WTC11 (cell line): Measurements from ENCODE around the gene ALDOC. TPM values are rescaled to one million over a fixed set of nuclear protein-coding genes. Genes with fewer than 3 reads are reported as not detected.
"Not testable (repeated sequence)": the region's sequence is repeated elsewhere in the genome, so short reads cannot be mapped to it uniquely, and the experiment has no call there.

Experiments used
- ATAC-seq: fragments of 200-7000 bp; cut with Tn5 transposase; 2 replicates; pipeline ENCODE4 v1.10.0; 2021; ENCODE audit warnings: mild to moderate bottlenecking, moderate library complexity
- CTCF ChIA-PET: fragments of 300-600 bp; sonication (Branson Sonifier 250); formaldehyde crosslinking; loops from one replicate; lab custom pipeline; 2021; ENCODE audit warnings: antibody characterized with exemption; lab: Charles Lee
- POLR2A ChIA-PET: fragments of 350-600 bp; sonication (Branson Sonifier 250); formaldehyde crosslinking; loops from one replicate; lab custom pipeline; 2021; ENCODE audit warnings: antibody characterized with exemption; lab: Charles Lee
- DNase-seq: peaks from one replicate; pipeline ENCODE4 v3.0.0; 2021; ENCODE audit warnings: low spot score
- H3K27ac Mint-ChIP-seq: 2 replicates; pipeline ENCODE4 v1.8.0; 2021; ENCODE audit warnings: mixed read lengths
- H3K27me3 Mint-ChIP-seq: 2 replicates; pipeline ENCODE4 v1.8.0; 2021; ENCODE audit warnings: low read depth, mild to moderate bottlenecking, moderate library complexity, mixed read lengths
- H3K36me3 Mint-ChIP-seq: 2 replicates; pipeline ENCODE4 v1.8.0; 2021; ENCODE audit warnings: mixed read lengths
- H3K4me1 Mint-ChIP-seq: 2 replicates; pipeline ENCODE4 v1.8.0; 2022; ENCODE audit warnings: mixed read lengths
- H3K4me3 Mint-ChIP-seq: 2 replicates; pipeline ENCODE4 v1.8.0; 2021; ENCODE audit warnings: mild to moderate bottlenecking, moderate library complexity, mixed read lengths
- H3K9me3 Mint-ChIP-seq: 2 replicates; pipeline ENCODE4 v1.8.0; 2021; ENCODE audit warnings: mixed read lengths
- CDX4 ChIP-seq: fragments of 250-450 bp; sonication (Bioruptor Pico); IDR thresholded peaks from 2 replicates; pipeline ENCODE4 v1.9.0; 2021; ENCODE audit warnings: moderate library complexity, mild to moderate bottlenecking, inconsistent platforms, borderline replicate concordance
- ELF4 ChIP-seq: sonication (generic); formaldehyde crosslinking; IDR thresholded peaks from 2 replicates; pipeline ENCODE4 v1.8.1; 2022; ENCODE audit warnings: low read depth, mild to moderate bottlenecking, moderate library complexity, missing genetic modification reagents
- NR3C1 ChIP-seq: sonication (generic); formaldehyde crosslinking; conservative IDR thresholded peaks from 2 replicates; pipeline ENCODE4 v1.8.1; 2023; ENCODE audit warnings: low read depth, mild to moderate bottlenecking, missing genetic modification reagents
- SMAD3 ChIP-seq: sonication (generic); formaldehyde crosslinking; IDR thresholded peaks from 2 replicates; pipeline ENCODE4 v1.8.0; 2022; ENCODE audit warnings: missing genetic modification reagents, mild to moderate bottlenecking, borderline replicate concordance
- SMAD4 ChIP-seq: sonication (generic); formaldehyde crosslinking; IDR thresholded peaks from 2 replicates; pipeline ENCODE4 v1.8.0; 2022; ENCODE audit warnings: mild to moderate bottlenecking, missing genetic modification reagents
- ZNF121 ChIP-seq: sonication (generic); formaldehyde crosslinking; IDR thresholded peaks from 2 replicates; pipeline ENCODE4 v1.8.0; 2023; ENCODE audit warnings: missing genetic modification reagents
- total RNA-seq: library from RNA; stranded (reverse); gene quantifications from 3 replicates; pipeline ENCODE4 v1.2.3, GENCODE V29; 2021
- TF ChIP-seq, protein P1 (sequence below): fragments of 250-450 bp; sonication (Bioruptor Pico); IDR thresholded peaks from 2 replicates; pipeline ENCODE4 v1.9.0; 2021; ENCODE audit warnings: mild to moderate bottlenecking, borderline replicate concordance
- TF ChIP-seq, protein P2 (sequence below): sonication (generic); formaldehyde crosslinking; IDR thresholded peaks from 2 replicates; pipeline ENCODE4 v1.8.1; 2023; ENCODE audit warnings: mild to moderate bottlenecking, missing genetic modification reagents
- TF ChIP-seq, protein P3 (sequence below): sonication (generic); formaldehyde crosslinking; IDR thresholded peaks from 2 replicates; pipeline ENCODE4 v1.8.1; 2023; ENCODE audit warnings: mild to moderate bottlenecking, missing genetic modification reagents, moderate library complexity

The ALDOC gene
- total RNA-seq, 1 experiment from 2014 or later: 73.5 TPM

- no peaks in the 10 kb centered on the region for H3K27me3 Mint-ChIP-seq
- POLR2A ChIA-PET: no interaction called here
These were observed 1.8 kb upstream of the ALDOC start for GRCh38 chr17:28578246-28579195.

DNA sequence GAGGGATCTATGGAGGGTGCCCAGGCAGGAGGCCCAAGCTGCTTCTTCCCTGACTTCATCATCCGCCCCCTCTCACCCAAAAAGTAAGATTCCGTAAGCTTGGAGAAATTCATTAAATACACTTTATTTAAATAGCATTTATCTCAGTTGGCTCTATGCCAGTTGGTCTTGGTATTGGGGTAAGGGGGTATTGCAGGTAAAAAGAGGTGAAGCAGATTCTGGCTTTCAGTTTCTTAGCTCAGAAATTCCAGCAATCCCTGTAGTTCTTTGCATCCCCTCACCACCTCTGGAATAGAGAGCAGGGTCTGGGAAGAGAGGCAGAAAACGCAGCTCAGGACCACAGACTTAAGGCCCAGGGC lies 750 bp upstream of the ALDOC start:
- POLR2A ChIA-PET: interaction anchor here (0.8 to 1.6 kb wide), 5 partner anchors 16 to 127 kb away, joined by 3 to 8 read pairs (median 3); partner anchors contain the start of gene UNC119
- peak overlapping the region; percentile 97 for H3K27ac Mint-ChIP-seq
- peaks cover 3% of the 10 kb centered on the region; the same call in 1 of the 2 replicates for H3K27me3 Mint-ChIP-seq
- TF ChIP-seq, protein P1, sequence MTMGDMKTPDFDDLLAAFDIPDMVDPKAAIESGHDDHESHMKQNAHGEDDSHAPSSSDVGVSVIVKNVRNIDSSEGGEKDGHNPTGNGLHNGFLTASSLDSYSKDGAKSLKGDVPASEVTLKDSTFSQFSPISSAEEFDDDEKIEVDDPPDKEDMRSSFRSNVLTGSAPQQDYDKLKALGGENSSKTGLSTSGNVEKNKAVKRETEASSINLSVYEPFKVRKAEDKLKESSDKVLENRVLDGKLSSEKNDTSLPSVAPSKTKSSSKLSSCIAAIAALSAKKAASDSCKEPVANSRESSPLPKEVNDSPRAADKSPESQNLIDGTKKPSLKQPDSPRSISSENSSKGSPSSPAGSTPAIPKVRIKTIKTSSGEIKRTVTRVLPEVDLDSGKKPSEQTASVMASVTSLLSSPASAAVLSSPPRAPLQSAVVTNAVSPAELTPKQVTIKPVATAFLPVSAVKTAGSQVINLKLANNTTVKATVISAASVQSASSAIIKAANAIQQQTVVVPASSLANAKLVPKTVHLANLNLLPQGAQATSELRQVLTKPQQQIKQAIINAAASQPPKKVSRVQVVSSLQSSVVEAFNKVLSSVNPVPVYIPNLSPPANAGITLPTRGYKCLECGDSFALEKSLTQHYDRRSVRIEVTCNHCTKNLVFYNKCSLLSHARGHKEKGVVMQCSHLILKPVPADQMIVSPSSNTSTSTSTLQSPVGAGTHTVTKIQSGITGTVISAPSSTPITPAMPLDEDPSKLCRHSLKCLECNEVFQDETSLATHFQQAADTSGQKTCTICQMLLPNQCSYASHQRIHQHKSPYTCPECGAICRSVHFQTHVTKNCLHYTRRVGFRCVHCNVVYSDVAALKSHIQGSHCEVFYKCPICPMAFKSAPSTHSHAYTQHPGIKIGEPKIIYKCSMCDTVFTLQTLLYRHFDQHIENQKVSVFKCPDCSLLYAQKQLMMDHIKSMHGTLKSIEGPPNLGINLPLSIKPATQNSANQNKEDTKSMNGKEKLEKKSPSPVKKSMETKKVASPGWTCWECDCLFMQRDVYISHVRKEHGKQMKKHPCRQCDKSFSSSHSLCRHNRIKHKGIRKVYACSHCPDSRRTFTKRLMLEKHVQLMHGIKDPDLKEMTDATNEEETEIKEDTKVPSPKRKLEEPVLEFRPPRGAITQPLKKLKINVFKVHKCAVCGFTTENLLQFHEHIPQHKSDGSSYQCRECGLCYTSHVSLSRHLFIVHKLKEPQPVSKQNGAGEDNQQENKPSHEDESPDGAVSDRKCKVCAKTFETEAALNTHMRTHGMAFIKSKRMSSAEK (CRISPR knock-in tag): no peak
- TF ChIP-seq, protein P2, sequence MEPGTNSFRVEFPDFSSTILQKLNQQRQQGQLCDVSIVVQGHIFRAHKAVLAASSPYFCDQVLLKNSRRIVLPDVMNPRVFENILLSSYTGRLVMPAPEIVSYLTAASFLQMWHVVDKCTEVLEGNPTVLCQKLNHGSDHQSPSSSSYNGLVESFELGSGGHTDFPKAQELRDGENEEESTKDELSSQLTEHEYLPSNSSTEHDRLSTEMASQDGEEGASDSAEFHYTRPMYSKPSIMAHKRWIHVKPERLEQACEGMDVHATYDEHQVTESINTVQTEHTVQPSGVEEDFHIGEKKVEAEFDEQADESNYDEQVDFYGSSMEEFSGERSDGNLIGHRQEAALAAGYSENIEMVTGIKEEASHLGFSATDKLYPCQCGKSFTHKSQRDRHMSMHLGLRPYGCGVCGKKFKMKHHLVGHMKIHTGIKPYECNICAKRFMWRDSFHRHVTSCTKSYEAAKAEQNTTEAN (CRISPR knock-in tag): no peak
- TF ChIP-seq, protein P3, sequence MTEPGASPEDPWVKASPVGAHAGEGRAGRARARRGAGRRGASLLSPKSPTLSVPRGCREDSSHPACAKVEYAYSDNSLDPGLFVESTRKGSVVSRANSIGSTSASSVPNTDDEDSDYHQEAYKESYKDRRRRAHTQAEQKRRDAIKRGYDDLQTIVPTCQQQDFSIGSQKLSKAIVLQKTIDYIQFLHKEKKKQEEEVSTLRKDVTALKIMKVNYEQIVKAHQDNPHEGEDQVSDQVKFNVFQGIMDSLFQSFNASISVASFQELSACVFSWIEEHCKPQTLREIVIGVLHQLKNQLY: no peak
- TF ChIP-seq ZNF121 (CRISPR knock-in tag) (no peak), CDX4 (CRISPR knock-in tag) (no peak), ELF4 (CRISPR knock-in tag) (no peak), SMAD3 (CRISPR knock-in tag) (no peak), SMAD4 (CRISPR knock-in tag) (no peak)
- H3K4me3 Mint-ChIP-seq: no peak overlapping the region
- H3K9me3 Mint-ChIP-seq: no peaks in the 10 kb centered on the region
- no peak for DNase-seq
- CTCF ChIA-PET: interaction anchor here (0.8 to 3.6 kb wide), 8 partner anchors 22 to 82 kb away, joined by 3 to 26 read pairs (median 6); partner anchors contain the start of gene BLTP2
- H3K36me3 Mint-ChIP-seq: peaks cover 43% of the 10 kb centered on the region
- peaks cover 14% of the 10 kb centered on the region for H3K4me1 Mint-ChIP-seq
- no peak for ATAC-seq

More at GRCh38 chr17:28578246-28579195, 1.8 kb upstream of the ALDOC start:
- CTCF ChIA-PET: interaction anchor here (1.2 to 3.5 kb wide), 2 partner anchors 66 to 84 kb away, joined by 3 to 19 read pairs; partner anchors contain the start of gene BLTP2
- Mint-ChIP-seq H3K4me1 (peaks cover 14% of the 10 kb centered on the region), H3K4me3 (no peak overlapping the region), H3K9me3 (no peaks in the 10 kb centered on the region), H3K36me3 (peaks cover 38% of the 10 kb centered on the region), H3K27ac (no peak overlapping the region)
- ATAC-seq (no peak), DNase-seq (no peak)
- TF ChIP-seq NR3C1 (CRISPR knock-in tag): no peak

GRCh38 chr17:28576016-28576415 lies 679 bp downstream of the ALDOC start:
- H3K27me3 Mint-ChIP-seq, DNase-seq, ATAC-seq, H3K9me3 Mint-ChIP-seq, H3K27ac Mint-ChIP-seq: not testable (repeated sequence)
- peaks cover 43% of the 10 kb centered on the region for H3K36me3 Mint-ChIP-seq
- peak overlapping the region; percentile 75 for H3K4me3 Mint-ChIP-seq
- H3K4me1 Mint-ChIP-seq: peaks cover 17% of the 10 kb centered on the region
- ChIA-PET CTCF (interaction anchor here (0.8 to 3.6 kb wide), 5 partner anchors 10 to 77 kb away, joined by 3 to 26 read pairs (median 7); partner anchors contain the start of gene BLTP2), POLR2A (interaction anchor here (1.1 to 1.3 kb wide), 4 partner anchors 23 to 326 kb away, joined by 3 to 8 read pairs (median 4); partner anchors contain the start of genes DHRS13, SDF2, SUPT6H and UNC119)
